AG04449 (cell line): ENCODE results near the gene UNC93B1.

Experiments used
- CTCF ChIA-PET: fragments of 350-600 bp; formaldehyde crosslinking; extraction: SDS; loops from one replicate; lab custom pipeline; 2021; ENCODE audit warnings: antibody characterized with exemption; lab: Yijun Ruan, JAX
- POLR2A ChIA-PET: fragments of 400-600, 350-600 bp; formaldehyde crosslinking; extraction: SDS; loops from one replicate; lab custom pipeline; 2020; ENCODE audit warnings: antibody characterized with exemption, inconsistent platforms; lab: Yijun Ruan, JAX
- DNase-seq: peaks from one replicate; pipeline ENCODE4 v3.0.0-alpha.2; 2010; ENCODE audit warnings: low read depth, low spot score
- H3K4me3 ChIP-seq: 2 replicates; pipeline ENCODE4 v1.5.1; 2011; ENCODE audit warnings: low read depth, mild to moderate bottlenecking, control low read depth, low read length
- TF ChIP-seq, protein P1 (sequence below): IDR thresholded peaks from one replicate; pipeline ENCODE4 v1.5.1; 2011; ENCODE audit warnings: mild to moderate bottlenecking, moderate library complexity, low read length, control low read depth, inconsistent platforms; ENCODE audit not compliant: insufficient read depth; ENCODE audit errors: missing control alignments

Gene UNC93B1

DNA sequence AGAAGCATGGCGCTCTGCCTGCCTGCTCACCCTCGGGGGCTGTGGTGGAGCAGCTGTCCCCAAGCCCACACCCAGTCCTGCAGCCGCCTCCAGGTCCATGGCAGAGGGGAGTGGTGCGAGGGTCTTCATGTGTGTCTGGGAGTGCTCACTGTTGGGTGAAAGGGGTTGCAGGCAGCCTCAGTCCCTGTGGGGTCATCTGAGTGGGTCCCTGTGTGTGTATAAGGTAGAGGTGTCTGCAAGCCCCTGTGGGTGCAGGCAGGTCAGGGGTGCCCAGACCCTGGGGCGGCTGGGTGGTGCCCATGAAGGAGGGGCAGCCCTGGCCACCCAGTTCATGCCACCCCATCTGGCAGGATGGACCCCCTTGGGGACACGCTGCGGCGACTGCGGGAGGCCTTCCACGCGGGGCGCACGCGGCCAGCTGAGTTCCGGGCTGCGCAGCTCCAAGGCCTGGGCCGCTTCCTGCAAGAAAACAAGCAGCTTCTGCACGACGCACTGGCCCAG lies 11.1 kb upstream of the UNC93B1 start:
- POLR2A ChIA-PET = interaction anchor here (1.0 kb wide), 1 partner anchor 12 kb away, joined by 4 read pairs; no protein-coding TSS in a partner anchor

DNA sequence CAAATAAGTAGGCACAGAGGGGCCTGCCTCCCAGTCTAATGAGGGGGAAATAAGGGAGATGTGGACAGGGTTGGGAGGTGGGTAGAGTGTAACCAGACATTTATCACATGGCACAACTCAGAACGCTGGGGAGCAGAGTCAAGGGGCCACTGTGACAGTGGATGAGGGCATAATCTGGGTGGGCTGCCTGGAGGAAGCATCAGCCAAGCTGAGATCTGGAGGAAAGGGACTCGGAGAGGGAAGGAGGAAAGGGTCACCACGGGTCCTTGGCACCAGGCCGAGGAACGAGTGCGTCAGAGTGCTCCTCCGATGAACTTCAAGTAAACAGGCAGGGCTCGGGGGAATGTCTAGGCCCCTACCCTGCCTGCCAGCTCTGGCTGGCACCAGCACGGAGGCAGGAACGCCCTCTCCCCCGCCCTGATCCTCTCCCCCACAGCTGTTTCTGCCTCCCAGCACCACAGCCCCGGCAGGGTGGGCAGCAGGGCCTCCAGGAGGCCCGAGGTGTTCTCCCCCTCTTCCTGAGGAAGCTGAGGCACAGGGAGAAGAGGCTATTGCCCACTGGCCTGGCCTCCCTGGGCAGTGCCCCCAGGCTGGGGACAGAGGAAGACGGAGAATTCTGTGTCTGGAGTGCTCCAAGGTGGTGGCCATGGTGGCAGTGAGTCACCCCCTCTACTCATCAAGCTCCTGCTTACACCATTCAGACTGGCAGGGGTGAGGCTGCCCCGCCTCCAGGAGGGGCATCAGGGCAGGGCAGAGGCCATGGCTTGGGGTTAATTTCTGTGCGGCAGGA lies 10.5 kb upstream of the UNC93B1 start:
- TF ChIP-seq, protein P1, sequence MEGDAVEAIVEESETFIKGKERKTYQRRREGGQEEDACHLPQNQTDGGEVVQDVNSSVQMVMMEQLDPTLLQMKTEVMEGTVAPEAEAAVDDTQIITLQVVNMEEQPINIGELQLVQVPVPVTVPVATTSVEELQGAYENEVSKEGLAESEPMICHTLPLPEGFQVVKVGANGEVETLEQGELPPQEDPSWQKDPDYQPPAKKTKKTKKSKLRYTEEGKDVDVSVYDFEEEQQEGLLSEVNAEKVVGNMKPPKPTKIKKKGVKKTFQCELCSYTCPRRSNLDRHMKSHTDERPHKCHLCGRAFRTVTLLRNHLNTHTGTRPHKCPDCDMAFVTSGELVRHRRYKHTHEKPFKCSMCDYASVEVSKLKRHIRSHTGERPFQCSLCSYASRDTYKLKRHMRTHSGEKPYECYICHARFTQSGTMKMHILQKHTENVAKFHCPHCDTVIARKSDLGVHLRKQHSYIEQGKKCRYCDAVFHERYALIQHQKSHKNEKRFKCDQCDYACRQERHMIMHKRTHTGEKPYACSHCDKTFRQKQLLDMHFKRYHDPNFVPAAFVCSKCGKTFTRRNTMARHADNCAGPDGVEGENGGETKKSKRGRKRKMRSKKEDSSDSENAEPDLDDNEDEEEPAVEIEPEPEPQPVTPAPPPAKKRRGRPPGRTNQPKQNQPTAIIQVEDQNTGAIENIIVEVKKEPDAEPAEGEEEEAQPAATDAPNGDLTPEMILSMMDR = no peak
- CTCF ChIA-PET = interaction anchor here (3.1 kb wide), 1 partner anchor 195 kb away, joined by 18 read pairs; no protein-coding TSS in a partner anchor
- DNase-seq = no peak
- POLR2A ChIA-PET = interaction anchor here (0.6 to 1.0 kb wide), 3 partner anchors 12 to 67 kb away, joined by 3 to 4 read pairs (median 3); no protein-coding TSS in a partner anchor
- H3K4me3 ChIP-seq = no peak overlapping the region

More for the DNA sequence above, 11.1 kb upstream of the UNC93B1 start:
- no peak for DNase-seq
- no peak overlapping the region for H3K4me3 ChIP-seq
- CTCF ChIA-PET = interaction anchor here (0.9 to 3.1 kb wide), 2 partner anchors 14 to 194 kb away, joined by 3 to 18 read pairs; no protein-coding TSS in a partner anchor
- TF ChIP-seq, protein P1 = no peak

DNA sequence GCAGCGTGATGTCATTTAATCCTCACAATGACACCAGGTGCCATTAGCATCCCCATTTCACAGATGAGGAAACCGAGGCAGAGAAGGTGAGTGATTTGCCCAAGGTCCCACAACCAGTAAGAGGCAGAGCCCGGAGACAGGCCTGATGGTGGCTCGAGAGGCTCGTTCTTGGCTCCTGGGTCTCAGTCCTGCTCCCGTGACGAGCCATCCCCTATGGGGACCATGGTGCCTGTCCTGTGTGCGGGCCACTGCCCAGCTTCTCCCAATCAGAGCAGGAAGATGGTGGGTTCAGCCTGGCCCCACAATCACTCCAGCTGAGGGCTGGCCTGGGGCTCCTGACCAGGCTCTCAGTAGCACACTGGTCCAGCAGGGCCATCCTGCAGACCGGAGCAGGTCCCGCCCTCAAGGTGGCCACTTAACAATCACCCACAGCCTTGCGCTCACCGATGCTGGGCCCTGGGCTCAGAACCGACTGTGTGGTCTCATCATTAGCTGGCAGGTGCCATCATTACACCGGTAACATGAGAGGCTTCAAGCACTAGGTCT lies 9.8 kb upstream of the UNC93B1 start:
- no peak overlapping the region for H3K4me3 ChIP-seq
- DNase-seq = no peak
- ChIA-PET POLR2A (interaction anchor here (0.9 to 1.2 kb wide), 5 partner anchors 13 to 30 kb away, joined by 3 to 4 read pairs (median 3); partner anchors contain the start of gene NDUFS8), CTCF (interaction anchor here (1.0 to 3.1 kb wide), 2 partner anchors 190 to 196 kb away, joined by 3 to 18 read pairs; no protein-coding TSS in a partner anchor)
- TF ChIP-seq, protein P1 = no peak

DNA sequence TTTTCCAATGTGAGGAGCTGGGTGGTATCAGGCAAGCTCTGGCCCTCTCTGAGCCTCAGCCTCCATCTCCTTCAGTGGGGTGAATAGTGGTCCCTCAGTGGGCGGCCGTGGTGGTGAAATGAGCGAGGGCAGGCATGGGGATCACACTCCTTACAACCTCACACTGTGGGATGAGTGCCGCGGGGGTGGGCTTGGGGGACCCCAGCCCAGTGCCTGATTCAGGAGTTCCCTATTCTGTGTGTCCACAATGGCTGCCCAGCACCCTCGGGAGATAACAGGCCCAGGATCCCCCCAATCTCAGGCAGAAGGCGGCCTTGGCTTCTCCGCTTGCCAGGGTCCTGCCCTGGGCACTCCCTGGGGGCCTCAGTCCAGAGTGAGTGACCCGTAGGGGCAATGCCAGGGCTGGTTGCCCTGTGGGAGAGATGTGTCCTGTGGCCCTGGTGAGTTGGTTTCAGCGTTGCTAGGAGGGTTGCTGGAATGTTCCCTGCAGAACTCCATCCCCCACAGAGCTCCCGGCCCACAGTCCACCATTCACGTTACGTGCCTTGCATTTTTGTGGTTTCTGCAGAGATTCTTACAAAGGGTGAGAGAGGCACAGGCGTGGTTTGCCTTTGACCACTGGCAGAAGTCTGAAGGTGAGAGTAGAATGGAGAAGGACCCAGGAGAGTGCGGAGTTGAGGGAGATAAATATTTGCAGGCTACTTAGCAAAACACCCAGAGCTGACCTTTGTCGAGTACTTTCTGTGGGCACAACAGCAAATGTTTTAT lies 9.1 kb upstream of the UNC93B1 start:
- ChIA-PET CTCF (interaction anchor here (1.0 to 3.1 kb wide), 4 partner anchors 9 to 196 kb away, joined by 3 to 18 read pairs (median 4); no protein-coding TSS in a partner anchor), POLR2A (interaction anchor here (1.0 to 1.2 kb wide), 4 partner anchors 14 to 18 kb away, joined by 3 to 4 read pairs (median 3); partner anchors contain the start of gene NDUFS8)
- H3K4me3 ChIP-seq = no peak overlapping the region
- peak; percentile 90 for DNase-seq
- TF ChIP-seq, protein P1 = no peak

DNA sequence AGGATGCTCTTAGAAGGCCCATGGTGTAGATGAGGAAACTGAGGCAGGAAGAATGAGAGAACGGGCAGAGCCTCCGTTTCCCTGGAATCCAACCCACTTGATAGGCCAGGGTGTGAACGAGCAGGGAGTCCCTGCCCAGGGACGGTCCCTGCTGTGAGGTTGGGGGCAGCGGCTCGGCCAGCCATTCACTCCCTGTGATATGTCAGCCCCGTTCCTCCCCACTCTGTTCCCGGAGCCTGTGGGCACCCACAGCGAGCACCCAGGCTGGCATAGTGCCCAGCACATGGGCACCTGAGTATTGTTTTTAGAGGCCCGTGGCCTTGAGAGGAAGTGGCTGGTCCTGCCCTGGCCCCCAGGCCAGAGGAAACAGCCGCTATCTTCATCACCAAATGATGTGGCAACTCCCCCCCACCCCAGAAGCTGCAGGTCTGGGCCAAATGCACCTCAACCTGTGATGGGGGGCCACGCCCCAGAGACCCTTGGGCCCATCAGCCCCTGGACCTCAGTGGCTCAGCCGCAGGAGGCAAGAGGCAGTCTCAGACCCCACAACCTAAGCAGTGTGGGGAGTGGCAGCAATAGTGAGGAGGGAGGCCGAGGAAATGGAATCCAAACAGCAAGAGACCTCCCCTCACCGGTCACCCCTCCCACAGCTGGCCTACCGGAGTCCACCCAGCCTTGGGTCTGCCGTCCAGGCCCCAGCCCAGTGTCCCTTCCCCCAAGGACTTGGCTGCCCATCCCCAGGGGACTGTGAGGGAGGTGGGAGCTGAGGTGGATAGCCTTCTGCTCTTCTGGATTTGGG lies 8.3 kb upstream of the UNC93B1 start:
- DNase-seq = no peak
- ChIA-PET CTCF (interaction anchor here (1.1 to 3.1 kb wide), 3 partner anchors 9 to 197 kb away, joined by 4 to 18 read pairs (median 4); no protein-coding TSS in a partner anchor), POLR2A (interaction anchor here (1.1 kb wide), 1 partner anchor 17 kb away, joined by 3 read pairs; no protein-coding TSS in a partner anchor)

More for the DNA sequence above, 8.3 kb upstream of the UNC93B1 start:
- H3K4me3 ChIP-seq = no peak overlapping the region
- TF ChIP-seq, protein P1 = no peak
